WI38 (cell line): ENCODE data around the gene ANKDD1B.

Source experiments
- H3K4me3 ChIP-seq: 2 replicates; pipeline ENCODE4 v1.5.1; 2011; ENCODE audit warnings: low read depth, mild to moderate bottlenecking, control low read depth, low read length
- TF ChIP-seq, protein P1 (sequence below): IDR thresholded peaks from 2 replicates; pipeline ENCODE4 v1.5.1; 2012; ENCODE audit warnings: low read depth, mild to moderate bottlenecking, control low read depth, low read length

ANKDD1B gene

DNA sequence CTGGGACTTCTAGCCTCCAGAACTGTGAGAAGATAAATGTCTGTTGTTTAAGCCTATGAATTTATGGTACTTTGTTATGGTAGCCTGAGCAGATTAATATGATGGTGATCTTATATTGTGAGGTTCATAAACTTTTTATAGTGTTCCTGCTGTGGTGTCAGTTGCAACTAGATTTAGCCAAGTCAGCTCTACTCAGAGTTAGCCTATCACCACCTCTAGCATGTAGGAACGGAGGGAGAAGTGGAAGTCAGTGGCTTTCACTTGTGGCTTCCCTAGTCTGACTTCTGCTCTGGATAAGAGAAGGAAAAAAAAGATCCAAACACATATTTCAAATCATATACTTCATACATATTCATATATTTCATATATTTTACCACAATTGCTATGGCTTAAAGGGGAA is 99.4 kb downstream of the ANKDD1B start:
- TF ChIP-seq, protein P1, sequence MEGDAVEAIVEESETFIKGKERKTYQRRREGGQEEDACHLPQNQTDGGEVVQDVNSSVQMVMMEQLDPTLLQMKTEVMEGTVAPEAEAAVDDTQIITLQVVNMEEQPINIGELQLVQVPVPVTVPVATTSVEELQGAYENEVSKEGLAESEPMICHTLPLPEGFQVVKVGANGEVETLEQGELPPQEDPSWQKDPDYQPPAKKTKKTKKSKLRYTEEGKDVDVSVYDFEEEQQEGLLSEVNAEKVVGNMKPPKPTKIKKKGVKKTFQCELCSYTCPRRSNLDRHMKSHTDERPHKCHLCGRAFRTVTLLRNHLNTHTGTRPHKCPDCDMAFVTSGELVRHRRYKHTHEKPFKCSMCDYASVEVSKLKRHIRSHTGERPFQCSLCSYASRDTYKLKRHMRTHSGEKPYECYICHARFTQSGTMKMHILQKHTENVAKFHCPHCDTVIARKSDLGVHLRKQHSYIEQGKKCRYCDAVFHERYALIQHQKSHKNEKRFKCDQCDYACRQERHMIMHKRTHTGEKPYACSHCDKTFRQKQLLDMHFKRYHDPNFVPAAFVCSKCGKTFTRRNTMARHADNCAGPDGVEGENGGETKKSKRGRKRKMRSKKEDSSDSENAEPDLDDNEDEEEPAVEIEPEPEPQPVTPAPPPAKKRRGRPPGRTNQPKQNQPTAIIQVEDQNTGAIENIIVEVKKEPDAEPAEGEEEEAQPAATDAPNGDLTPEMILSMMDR = no peak
- no peak overlapping the region for H3K4me3 ChIP-seq

DNA sequence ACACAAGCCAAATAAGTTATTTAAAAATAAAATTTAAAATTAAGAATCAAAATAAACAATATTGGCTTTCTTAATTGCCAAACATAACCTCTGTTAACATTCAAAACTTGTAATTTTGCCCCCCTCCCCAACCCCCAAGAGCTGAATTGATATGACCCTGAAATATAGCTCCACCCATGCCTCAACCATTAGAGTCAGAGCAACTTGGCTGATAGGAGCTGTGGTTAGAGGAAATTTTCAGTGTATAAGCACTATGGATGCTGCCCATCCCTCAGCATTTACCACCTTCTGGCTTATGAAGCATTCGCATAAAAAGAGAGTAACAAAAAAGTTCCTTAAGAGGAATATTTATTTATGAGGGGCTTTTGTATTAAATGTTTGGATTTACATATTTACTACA is 99.9 kb downstream of the ANKDD1B start:
- TF ChIP-seq, protein P1 = no peak

DNA sequence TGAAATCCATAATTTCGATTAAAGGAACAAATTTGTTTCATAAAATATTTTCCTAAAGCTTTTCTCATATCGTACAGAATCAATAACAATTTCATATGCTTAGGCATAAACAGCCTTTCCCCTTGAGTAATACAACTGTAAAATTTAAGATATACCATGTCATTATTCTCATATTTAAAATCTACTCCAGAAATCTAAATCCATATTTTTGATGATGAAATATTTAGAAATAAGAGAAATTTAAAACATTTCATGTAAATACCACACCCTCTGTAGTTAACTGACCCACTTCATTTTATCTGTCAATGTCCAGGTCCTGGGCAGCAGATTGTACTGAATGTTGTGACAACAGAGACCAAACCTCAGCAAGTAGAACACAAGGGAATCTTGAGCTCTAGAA is 100.8 kb downstream of the ANKDD1B start:
- TF ChIP-seq, protein P1 = no peak
- no peak overlapping the region for H3K4me3 ChIP-seq

More for the DNA sequence above, 99.9 kb downstream of the ANKDD1B start:
- no peak overlapping the region for H3K4me3 ChIP-seq

DNA sequence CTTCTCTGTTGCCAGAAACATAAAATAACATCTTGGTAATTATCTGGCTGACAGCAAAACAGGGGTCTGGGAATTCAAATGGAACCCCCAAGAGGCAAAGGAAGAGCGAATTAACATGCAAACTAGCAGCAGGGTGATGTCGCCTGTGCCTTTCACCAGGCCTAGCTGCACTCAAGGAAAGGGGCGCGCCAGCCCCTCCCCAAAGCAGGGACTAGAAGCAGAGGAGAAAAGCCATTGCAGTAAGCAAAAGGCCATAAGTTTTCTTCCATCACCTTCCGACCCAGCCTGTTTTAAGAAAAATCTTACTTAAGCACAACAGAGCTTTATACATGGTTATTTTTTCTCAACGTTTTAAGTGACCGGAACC is 105.4 kb downstream of the ANKDD1B start:
- TF ChIP-seq, protein P1 = no peak
- peak overlapping the region; percentile 88 for H3K4me3 ChIP-seq

DNA sequence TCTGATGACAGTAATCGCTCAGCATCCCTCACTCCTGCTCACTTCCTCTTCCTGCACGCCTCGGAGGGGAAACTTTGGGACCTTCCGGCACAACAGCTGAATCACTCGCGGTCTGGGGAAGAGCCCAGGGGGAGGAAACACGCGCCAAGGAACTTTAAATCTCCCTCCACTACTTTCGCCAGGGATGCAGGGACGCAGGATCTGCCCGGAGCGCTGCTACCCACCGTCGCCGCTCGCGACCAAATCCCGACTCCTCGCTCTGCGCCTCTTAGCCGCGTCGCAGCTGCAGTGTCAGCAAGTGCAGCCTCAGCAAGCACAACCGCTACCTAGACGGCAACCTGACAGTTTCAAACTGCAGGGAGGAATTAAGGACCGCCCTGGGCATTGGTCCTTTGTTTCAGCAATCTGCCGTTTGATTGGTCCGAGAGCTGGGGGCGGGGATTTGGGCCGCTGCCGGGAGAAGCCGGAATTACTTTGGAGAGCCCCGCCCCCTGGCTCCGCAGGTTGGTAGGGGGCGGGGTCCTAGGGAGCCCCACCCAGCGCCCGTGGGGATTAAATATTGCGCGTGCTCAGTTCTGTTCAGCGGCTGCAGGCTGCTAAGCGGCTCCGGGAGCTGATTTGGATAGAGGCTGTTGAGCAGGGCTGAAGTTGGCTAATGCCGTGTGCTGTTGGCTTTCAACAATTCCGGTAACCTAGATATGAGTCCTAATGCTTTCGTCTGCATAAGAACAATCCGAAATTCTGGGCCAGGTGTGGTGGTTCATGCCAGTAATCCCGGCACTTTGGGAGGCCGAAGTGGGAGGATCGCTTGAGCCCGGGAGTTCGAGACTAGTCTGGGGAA is 106.0 kb downstream of the ANKDD1B start, which contains the start of gene POC5:
TSS of gene POC5 (minus strand) at position 356 of the 841 bp plus-strand sequence. CDS start 4,500 bp downstream, outside the sequence.
- TF ChIP-seq, protein P1 = no peak
- H3K4me3 ChIP-seq = peak within 1 kb of the TSS; percentile 88

DNA sequence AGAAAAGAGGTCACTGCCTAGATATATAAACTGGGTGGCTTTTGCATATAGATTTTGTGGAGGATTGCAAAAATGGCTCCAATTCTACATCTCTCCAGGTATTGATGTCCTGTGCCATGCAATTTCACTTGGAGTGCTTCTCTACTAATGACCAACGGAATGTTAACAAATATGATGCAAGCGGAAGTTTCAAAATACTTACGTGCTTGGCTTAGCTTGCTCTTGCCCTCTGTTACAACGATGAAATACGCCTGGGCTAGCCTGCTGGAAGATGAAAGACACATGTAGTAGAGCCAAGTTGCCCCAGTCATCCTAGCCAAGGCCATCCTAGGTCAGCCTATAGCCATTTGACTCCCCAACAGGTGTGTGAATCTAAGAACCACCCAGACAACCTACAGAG is 109.6 kb downstream of the ANKDD1B start:
- TF ChIP-seq, protein P1 = no peak
- no peak overlapping the region for H3K4me3 ChIP-seq
